OCI-LY7 (cell line): ENCODE measurements around the gene GGNBP2. TPM values are rescaled to one million over a fixed set of nuclear protein-coding genes. Genes with fewer than 3 reads are reported as not detected.
A peak's percentile ranks its signal among the peaks of the same experiment; 100 is the strongest.

Experiments
- BruUV-seq: library from RNA; stranded (reverse); fragments of 400-500 nt; replicated peaks from 2 replicates; lab custom pipeline; 2021; lab: Mats Ljungman, UMichigan
- CTCF ChIA-PET: fragments of 300-600 bp; sonication (Branson Sonifier 250); formaldehyde crosslinking; loops from one replicate; lab custom pipeline; 2022; ENCODE audit warnings: antibody characterized with exemption; ENCODE audit not compliant: unreplicated experiment; lab: Charles Lee
- POLR2A ChIA-PET: fragments of 300-600 bp; sonication (Branson Sonifier 250); formaldehyde crosslinking; loops from one replicate; lab custom pipeline; 2022; ENCODE audit warnings: antibody characterized with exemption; lab: Charles Lee
- DNase-seq: peaks from one replicate; pipeline ENCODE4 v3.0.0-alpha.2; 2015; ENCODE audit warnings: low spot score
- H2AFZ ChIP-seq: fragments of 200-600 bp; sonication (generic), shearing (Covaris generic); 2 replicates; pipeline ENCODE4 v1.6.1; 2014; ENCODE audit warnings: mild to moderate bottlenecking, antibody characterized with exemption, low read length, moderate library complexity
- H3K27ac ChIP-seq: fragments of 200-600 bp; sonication (generic); 2 replicates; pipeline ENCODE4 v1.5.1; 2014; ENCODE audit warnings: mixed run types, low read depth, mild to moderate bottlenecking, moderate library complexity, low read length, inconsistent platforms; ENCODE audit not compliant: poor library complexity, severe bottlenecking
- H3K36me3 ChIP-seq: fragments of 200-600 bp; sonication (generic); 2 replicates; pipeline ENCODE4 v1.6.1; 2014; ENCODE audit warnings: mild to moderate bottlenecking, antibody characterized with exemption, low read length, moderate library complexity, mixed read lengths; ENCODE audit not compliant: insufficient read depth
- H3K4me1 ChIP-seq: fragments of 200-600 bp; sonication (generic); 2 replicates; pipeline ENCODE4 v1.5.1; 2014; ENCODE audit warnings: mild to moderate bottlenecking, low read length; ENCODE audit not compliant: insufficient read depth, poor library complexity, severe bottlenecking
- H3K4me2 ChIP-seq: fragments of 200-600 bp; sonication (generic); 2 replicates; pipeline ENCODE4 v1.6.1; 2014; ENCODE audit warnings: mild to moderate bottlenecking, low read length
- H3K4me3 ChIP-seq: fragments of 200-600 bp; sonication (generic); 2 replicates; pipeline ENCODE4 v1.5.1; 2014; ENCODE audit warnings: mild to moderate bottlenecking, low read depth, low read length; ENCODE audit not compliant: poor library complexity, severe bottlenecking
- H3K79me2 ChIP-seq: fragments of 200-600 bp; sonication (generic); 2 replicates; pipeline ENCODE4 v1.6.1; 2016; ENCODE audit warnings: low read depth, mild to moderate bottlenecking, low read length, moderate library complexity, mixed read lengths; ENCODE audit not compliant: insufficient read depth
- H3K9me2 ChIP-seq: fragments of 200-600 bp; sonication (generic); 2 replicates; pipeline ENCODE4 v1.6.1; 2016; ENCODE audit warnings: mild to moderate bottlenecking, low read length, mixed read lengths; ENCODE audit not compliant: insufficient read depth
- H3K9me3 ChIP-seq: fragments of 200-600 bp; sonication (generic); 2 replicates; pipeline ENCODE4 v1.6.1; 2014; ENCODE audit warnings: mild to moderate bottlenecking, mixed run types, low read length, mixed read lengths
- H4K20me1 ChIP-seq: fragments of 200-600 bp; sonication (generic); 2 replicates; pipeline ENCODE4 v1.6.1; 2014; ENCODE audit warnings: mild to moderate bottlenecking, antibody characterized with exemption, low read length, moderate library complexity, mixed read lengths; ENCODE audit not compliant: insufficient read depth
- EZH2phosphoT487 ChIP-seq: fragments of 200-600 bp; sonication (generic); IDR thresholded peaks from 2 replicates; pipeline ENCODE4 v1.6.1; 2018; ENCODE audit warnings: low read depth, borderline replicate concordance, mild to moderate bottlenecking, mixed run types, antibody characterized with exemption, low read length, moderate library complexity, mixed read lengths
- intact Hi-C: fragments of 100-400 bp; cut with micrococcal nuclease; formaldehyde crosslinking; loops from one replicate; pipeline ENCODE4 v1.10.0; 2022; ENCODE audit not compliant: unreplicated experiment
- total RNA-seq, 2 experiments: library from RNA; depleted of rRNA in 1 of 2; stranded (reverse); fragments of >200 nt in 1 of 2; shearing (Covaris generic) in 1 of 2; gene quantifications; 2 replicates each; pipeline ENCODE4 v1.2.3, GENCODE V29; 2014 to 2022
- TF ChIP-seq, protein P1 (sequence below): fragments of 200-600 bp; sonication (generic); conservative IDR thresholded peaks from 2 replicates; pipeline ENCODE4 v1.5.1; 2014; ENCODE audit warnings: mild to moderate bottlenecking, antibody characterized with exemption, low read length, moderate library complexity, mixed read lengths

GGNBP2 gene
- total RNA-seq, 2 experiments from 2014 or later = 66.5 to 115 TPM

DNA sequence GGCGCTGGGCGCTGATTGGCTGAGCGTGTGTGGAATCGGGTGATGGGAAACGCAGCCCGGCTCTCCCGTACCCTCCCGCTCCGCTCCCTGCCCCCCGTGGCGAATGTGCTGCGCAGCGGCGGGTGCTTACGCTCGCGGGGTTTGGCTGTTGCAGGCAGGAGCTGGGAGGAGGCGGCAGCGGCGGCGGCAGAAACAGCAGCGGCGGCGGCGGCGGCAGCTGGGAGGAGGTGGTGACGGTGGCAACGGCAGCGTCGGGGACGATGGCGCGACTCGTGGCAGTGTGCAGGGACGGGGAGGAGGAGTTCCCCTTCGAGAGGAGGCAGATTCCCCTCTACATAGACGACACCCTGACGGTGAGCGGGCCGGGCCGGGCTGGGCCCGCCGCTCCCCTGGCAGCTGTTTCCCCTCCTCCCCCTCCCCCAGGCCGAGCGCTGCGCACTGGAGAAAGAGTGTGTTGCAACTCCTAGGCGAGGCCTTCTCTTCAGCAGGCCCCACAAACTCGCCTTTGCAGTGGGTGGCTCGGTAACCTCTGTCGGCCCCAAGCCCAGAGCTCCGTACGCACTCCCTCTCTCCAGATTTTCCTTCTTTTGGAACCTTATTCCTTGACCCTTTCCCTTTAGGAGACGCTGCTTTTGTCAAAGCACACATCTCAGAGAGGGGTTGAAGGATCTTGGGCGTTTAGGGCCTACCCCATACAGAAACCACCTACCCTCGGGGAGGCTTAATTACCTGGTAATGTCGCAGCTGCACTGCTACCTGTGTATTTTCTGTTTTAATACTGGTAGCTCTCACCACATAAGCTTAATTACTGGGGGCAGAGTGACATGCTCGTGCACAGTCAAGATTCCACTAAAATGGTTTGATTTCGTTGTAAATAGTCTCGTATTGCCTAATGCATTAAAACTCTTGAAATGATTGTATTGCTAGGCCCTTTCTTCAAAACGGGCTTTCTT is 1.0 kb downstream of the GGNBP2 start:
- no TSS peak for BruUV-seq
- DNase-seq = peak; percentile 96
- ChIA-PET CTCF (interaction anchor here (0.6 to 1.0 kb wide), 2 partner anchors 10 to 707 kb away, joined by 3 to 5 read pairs; no protein-coding TSS in a partner anchor), POLR2A (interaction anchor here (0.9 to 1.3 kb wide), 6 partner anchors 9 to 55 kb away, joined by 3 to 5 read pairs (median 4); partner anchors contain the start of gene MRM1)
- H3K4me1 ChIP-seq = peaks cover 41% of the 10 kb centered on the region
- peak overlapping the region; percentile 97 for H3K4me3 ChIP-seq
- peak overlapping the region; percentile 95 for H3K27ac ChIP-seq
- no peaks in the 10 kb centered on the region for H3K9me2 ChIP-seq
- peaks cover 69% of the 10 kb centered on the region for H3K79me2 ChIP-seq
- TF ChIP-seq, protein P1, sequence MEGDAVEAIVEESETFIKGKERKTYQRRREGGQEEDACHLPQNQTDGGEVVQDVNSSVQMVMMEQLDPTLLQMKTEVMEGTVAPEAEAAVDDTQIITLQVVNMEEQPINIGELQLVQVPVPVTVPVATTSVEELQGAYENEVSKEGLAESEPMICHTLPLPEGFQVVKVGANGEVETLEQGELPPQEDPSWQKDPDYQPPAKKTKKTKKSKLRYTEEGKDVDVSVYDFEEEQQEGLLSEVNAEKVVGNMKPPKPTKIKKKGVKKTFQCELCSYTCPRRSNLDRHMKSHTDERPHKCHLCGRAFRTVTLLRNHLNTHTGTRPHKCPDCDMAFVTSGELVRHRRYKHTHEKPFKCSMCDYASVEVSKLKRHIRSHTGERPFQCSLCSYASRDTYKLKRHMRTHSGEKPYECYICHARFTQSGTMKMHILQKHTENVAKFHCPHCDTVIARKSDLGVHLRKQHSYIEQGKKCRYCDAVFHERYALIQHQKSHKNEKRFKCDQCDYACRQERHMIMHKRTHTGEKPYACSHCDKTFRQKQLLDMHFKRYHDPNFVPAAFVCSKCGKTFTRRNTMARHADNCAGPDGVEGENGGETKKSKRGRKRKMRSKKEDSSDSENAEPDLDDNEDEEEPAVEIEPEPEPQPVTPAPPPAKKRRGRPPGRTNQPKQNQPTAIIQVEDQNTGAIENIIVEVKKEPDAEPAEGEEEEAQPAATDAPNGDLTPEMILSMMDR = no peak
- TF ChIP-seq EZH2phosphoT487 = no peak
- H3K9me3 ChIP-seq = no peaks in the 10 kb centered on the region
- intact Hi-C loops = loop anchor here (2.0 kb wide), 1 partner anchor 55 kb away; the partner anchor contains the start of gene MRM1
- H4K20me1 ChIP-seq = peaks cover 36% of the 10 kb centered on the region
- H2AFZ ChIP-seq = no peak overlapping the region
- peaks cover 48% of the 10 kb centered on the region for H3K36me3 ChIP-seq
- H3K4me2 ChIP-seq = peak overlapping the region; percentile 98

DNA sequence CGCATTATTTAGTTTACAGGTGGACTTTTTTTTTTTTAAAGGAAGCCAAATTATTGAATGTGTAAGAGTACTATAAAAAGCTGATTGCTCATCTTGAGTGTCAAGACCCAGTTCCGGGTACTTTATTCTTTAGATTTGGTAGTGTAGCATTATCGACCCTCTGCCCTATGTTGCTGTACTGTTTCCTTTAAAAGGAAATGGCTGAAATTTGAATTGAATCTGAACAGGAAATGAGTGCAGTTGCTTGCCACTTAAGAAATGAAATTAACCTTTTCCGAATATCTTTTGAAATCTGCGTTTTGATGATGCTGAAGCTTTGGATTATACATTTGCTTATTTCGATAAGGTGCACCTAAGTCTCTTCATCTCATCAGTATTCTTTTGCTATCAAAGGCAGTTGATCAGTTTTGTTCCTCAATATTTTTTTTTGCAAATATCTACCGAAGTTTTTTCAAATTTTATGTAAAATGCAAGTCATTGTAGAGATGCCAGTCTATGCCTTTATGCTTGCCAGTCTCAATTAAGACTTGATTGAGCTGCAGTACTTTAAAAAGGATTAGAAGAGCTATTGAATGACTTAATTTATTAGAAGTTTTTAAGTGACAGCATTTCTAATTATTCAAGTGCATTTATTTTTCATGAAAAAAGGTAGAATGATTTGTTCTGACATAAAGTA is 1.8 kb downstream of the GGNBP2 start:
- peak overlapping the region; percentile 95 for H3K27ac ChIP-seq
- H3K36me3 ChIP-seq = peaks cover 45% of the 10 kb centered on the region
- BruUV-seq = no TSS peak
- no peaks in the 10 kb centered on the region for H3K9me3 ChIP-seq
- ChIA-PET CTCF (interaction anchor here (1.0 kb wide), 1 partner anchor 11 kb away, joined by 3 read pairs; no protein-coding TSS in a partner anchor), POLR2A (interaction anchor here (0.6 to 1.3 kb wide), 5 partner anchors 10 to 350 kb away, joined by 3 to 4 read pairs (median 4); partner anchors contain the start of gene MRM1)
- peaks cover 78% of the 10 kb centered on the region for H3K79me2 ChIP-seq
- no peaks in the 10 kb centered on the region for H3K9me2 ChIP-seq
- DNase-seq = peak; percentile 52
- peak overlapping the region; percentile 98 for H3K4me2 ChIP-seq
- no peak overlapping the region for H2AFZ ChIP-seq
- no peak for TF ChIP-seq EZH2phosphoT487
- TF ChIP-seq, protein P1 = no peak
- intact Hi-C loops = no loop called here
- peaks cover 50% of the 10 kb centered on the region for H3K4me1 ChIP-seq
- H3K4me3 ChIP-seq = peak overlapping the region; percentile 97
- peaks cover 36% of the 10 kb centered on the region for H4K20me1 ChIP-seq
